Neural progenitor cell (in vitro differentiated cells): ENCODE results near the gene DHFR2. TPM values are rescaled to one million over a fixed set of nuclear protein-coding genes. Genes with fewer than 3 reads are reported as not detected.
A peak's percentile ranks its signal among the peaks of the same experiment; 100 is the strongest.

Source experiments
- DNase-seq: peaks from one replicate; pipeline ENCODE4 v3.0.0-alpha.2; 2016; ENCODE audit warnings: low spot score
- H2AFZ ChIP-seq: fragments of 200-600 bp; sonication (generic); replicated peaks from 2 replicates; pipeline ENCODE4 v1.6.1; 2016; ENCODE audit warnings: antibody characterized with exemption
- H3F3A ChIP-seq: fragments of 200-600 bp; sonication (generic); 2 replicates; pipeline ENCODE4 v1.6.1; 2016; ENCODE audit warnings: antibody characterized with exemption, low read depth
- H3K27ac ChIP-seq: fragments of 200-600 bp; sonication (generic); 2 replicates; pipeline ENCODE4 v1.5.1; 2016; ENCODE audit warnings: mild to moderate bottlenecking
- H3K27me3 ChIP-seq: fragments of 200-600 bp; sonication (generic); 2 replicates; pipeline ENCODE4 v1.6.1; 2016; ENCODE audit warnings: mild to moderate bottlenecking, moderate library complexity
- H3K36me3 ChIP-seq: fragments of 200-600 bp; sonication (generic); 2 replicates; pipeline ENCODE4 v1.5.1; 2016
- H3K4me1 ChIP-seq: fragments of 200-600 bp; sonication (generic); 2 replicates; pipeline ENCODE4 v1.6.1; 2016; ENCODE audit warnings: mixed run types
- H3K4me2 ChIP-seq: fragments of 200-600 bp; sonication (generic); 2 replicates; pipeline ENCODE4 v1.6.1; 2016
- H3K4me3 ChIP-seq: fragments of 200-600 bp; sonication (generic); 2 replicates; pipeline ENCODE4 v1.5.1; 2016
- H3K79me2 ChIP-seq: fragments of 200-600 bp; sonication (generic); 2 replicates; pipeline ENCODE4 v1.6.1; 2016; ENCODE audit warnings: low read depth
- H3K9ac ChIP-seq: fragments of 200-600 bp; sonication (generic); 2 replicates; pipeline ENCODE4 v1.6.1; 2016
- H3K9me3 ChIP-seq: fragments of 200-600 bp; sonication (generic); 2 replicates; pipeline ENCODE4 v1.5.1; 2016; ENCODE audit warnings: low read depth
- H4K20me1 ChIP-seq: fragments of 200-600 bp; sonication (generic); 2 replicates; pipeline ENCODE4 v1.6.1; 2016; ENCODE audit warnings: low read depth
- H3K27ac Mint-ChIP-seq: 3 replicates; pipeline ENCODE4 v1.8.0; 2021; ENCODE audit warnings: mixed read lengths
- H3K27me3 Mint-ChIP-seq: 2 replicates; pipeline ENCODE4 v1.8.0; 2022; ENCODE audit warnings: low read depth, mild to moderate bottlenecking, inconsistent platforms, moderate library complexity, mixed read lengths; ENCODE audit not compliant: insufficient read depth
- H3K36me3 Mint-ChIP-seq: 3 replicates; pipeline ENCODE4 v1.8.0; 2021; ENCODE audit warnings: mixed read lengths
- H3K4me1 Mint-ChIP-seq: 3 replicates; pipeline ENCODE4 v1.8.0; 2021; ENCODE audit warnings: mixed read lengths
- H3K4me3 Mint-ChIP-seq: 3 replicates; pipeline ENCODE4 v1.8.0; 2021; ENCODE audit warnings: mild to moderate bottlenecking, moderate library complexity, mixed read lengths
- H3K9me3 Mint-ChIP-seq: 3 replicates; pipeline ENCODE4 v1.8.0; 2020; ENCODE audit warnings: mixed read lengths
- CTCF ChIP-seq: fragments of 200-600 bp; sonication (generic); IDR thresholded peaks from 2 replicates; pipeline ENCODE4 v1.5.1; 2017; ENCODE audit warnings: antibody characterized with exemption, mild to moderate bottlenecking
- EZH2 ChIP-seq: fragments of 200-600 bp; sonication (generic); IDR thresholded peaks from 2 replicates; pipeline ENCODE4 v1.6.1; 2017; ENCODE audit warnings: antibody characterized with exemption, mild to moderate bottlenecking, moderate library complexity
- EZH2phosphoT487 ChIP-seq: fragments of 200-600 bp; sonication (generic); IDR thresholded peaks from 2 replicates; pipeline ENCODE4 v1.6.1; 2017; ENCODE audit warnings: antibody characterized with exemption
- total RNA-seq: library from RNA; depleted of rRNA; stranded (reverse); fragments of >200 nt; gene quantifications from 2 replicates; pipeline ENCODE4 v1.2.3, GENCODE V29; 2015; ENCODE audit warnings: low replicate concordance

Gene DHFR2
- total RNA-seq, 1 donor from 2014 or later = 8.8 TPM

GRCh38 chr3:94101860-94102259, 39.1 kb upstream of the DHFR2 start:
- Histone ChIP-seq H3K79me2 (no peaks in the 10 kb centered on the region), H3K27me3 (no peaks in the 10 kb centered on the region), H3K36me3 (no peaks in the 10 kb centered on the region), H3K27ac (no peak overlapping the region), H2AFZ (no peak overlapping the region), H3K4me1 (no peaks in the 10 kb centered on the region), H3K9ac (no peak overlapping the region), H3F3A (no peaks in the 10 kb centered on the region), H4K20me1 (no peaks in the 10 kb centered on the region), H3K9me3 (no peaks in the 10 kb centered on the region), H3K4me2 (no peak overlapping the region), H3K4me3 (no peak overlapping the region)
- Mint-ChIP-seq H3K4me1 (no peaks in the 10 kb centered on the region), H3K27ac (no peak overlapping the region), H3K9me3 (no peaks in the 10 kb centered on the region), H3K27me3 (no peaks in the 10 kb centered on the region), H3K4me3 (no peak overlapping the region), H3K36me3 (peaks cover 11% of the 10 kb centered on the region)
- TF ChIP-seq EZH2 (no peak), CTCF (peak; percentile 35), EZH2phosphoT487 (no peak)
- no peak for DNase-seq

- Histone ChIP-seq H3K79me2 (no peaks in the 10 kb centered on the region), H3K27ac (no peak overlapping the region), H3K36me3 (no peaks in the 10 kb centered on the region), H3K4me3 (no peak overlapping the region), H2AFZ (no peak overlapping the region), H3K4me1 (no peaks in the 10 kb centered on the region), H4K20me1 (no peaks in the 10 kb centered on the region), H3K9me3 (no peaks in the 10 kb centered on the region), H3K27me3 (no peaks in the 10 kb centered on the region), H3F3A (no peaks in the 10 kb centered on the region), H3K4me2 (no peak overlapping the region), H3K9ac (no peak overlapping the region)
- Mint-ChIP-seq H3K4me3 (no peak overlapping the region), H3K27me3 (no peaks in the 10 kb centered on the region), H3K36me3 (peaks cover 14% of the 10 kb centered on the region), H3K9me3 (no peaks in the 10 kb centered on the region), H3K4me1 (no peaks in the 10 kb centered on the region), H3K27ac (no peak overlapping the region)
- TF ChIP-seq EZH2 (no peak), EZH2phosphoT487 (no peak), CTCF (no peak)
- DNase-seq = no peak
Measured at GRCh38 chr3:94099311-94099710, 36.6 kb upstream of the DHFR2 start.

GRCh38 chr3:94098452-94098851, 35.7 kb upstream of the DHFR2 start:
- Histone ChIP-seq H3K36me3 (no peaks in the 10 kb centered on the region), H2AFZ (no peak overlapping the region), H4K20me1 (no peaks in the 10 kb centered on the region), H3K79me2 (no peaks in the 10 kb centered on the region), H3K27ac (no peak overlapping the region), H3F3A (no peaks in the 10 kb centered on the region), H3K4me1 (no peaks in the 10 kb centered on the region), H3K4me2 (no peak overlapping the region), H3K4me3 (no peak overlapping the region), H3K9ac (no peak overlapping the region), H3K27me3 (no peaks in the 10 kb centered on the region), H3K9me3 (no peaks in the 10 kb centered on the region)
- no peaks in the 10 kb centered on the region for H3K4me1 Mint-ChIP-seq
- H3K27me3 Mint-ChIP-seq = no peaks in the 10 kb centered on the region
- no peaks in the 10 kb centered on the region for H3K9me3 Mint-ChIP-seq
- H3K36me3 Mint-ChIP-seq = peaks cover 14% of the 10 kb centered on the region
- H3K27ac Mint-ChIP-seq = no peak overlapping the region
- DNase-seq = no peak
- no peak overlapping the region for H3K4me3 Mint-ChIP-seq
- no peak for TF ChIP-seq EZH2
- TF ChIP-seq EZH2phosphoT487 = no peak
- TF ChIP-seq CTCF = no peak

- Mint-ChIP-seq H3K4me1 (no peaks in the 10 kb centered on the region), H3K27me3 (no peaks in the 10 kb centered on the region)
- H3K36me3 ChIP-seq = no peaks in the 10 kb centered on the region
Measured at GRCh38 chr3:94095111-94095510, 32.4 kb upstream of the DHFR2 start.

More at GRCh38 chr3:94095111-94095510, 32.4 kb upstream of the DHFR2 start:
- H3K4me1 ChIP-seq = no peaks in the 10 kb centered on the region
- DNase-seq = no peak
- no peaks in the 10 kb centered on the region for H3K27me3 ChIP-seq
- Mint-ChIP-seq H3K36me3 (peaks cover 16% of the 10 kb centered on the region), H3K27ac (no peak overlapping the region), H3K4me3 (no peak overlapping the region), H3K9me3 (no peaks in the 10 kb centered on the region)
- H3K27ac ChIP-seq = no peak overlapping the region
- no peaks in the 10 kb centered on the region for H3K79me2 ChIP-seq
- H3K9me3 ChIP-seq = no peaks in the 10 kb centered on the region
- H3K4me3 ChIP-seq = no peak overlapping the region
- no peak for TF ChIP-seq EZH2phosphoT487
- TF ChIP-seq EZH2 = no peak
- no peak for TF ChIP-seq CTCF
- H3K9ac ChIP-seq = no peak overlapping the region
- no peaks in the 10 kb centered on the region for H3F3A ChIP-seq
- no peak overlapping the region for H2AFZ ChIP-seq
- no peak overlapping the region for H3K4me2 ChIP-seq
- no peaks in the 10 kb centered on the region for H4K20me1 ChIP-seq
